GOT3 (cell line): ENCODE data around the gene TTLL12.

Experiments
- DNase-seq: peaks from one replicate; lab custom pipeline; 2025; ENCODE audit warnings: mixed read lengths; lab: John Stamatoyannopoulos, UW

TTLL12 gene

DNA sequence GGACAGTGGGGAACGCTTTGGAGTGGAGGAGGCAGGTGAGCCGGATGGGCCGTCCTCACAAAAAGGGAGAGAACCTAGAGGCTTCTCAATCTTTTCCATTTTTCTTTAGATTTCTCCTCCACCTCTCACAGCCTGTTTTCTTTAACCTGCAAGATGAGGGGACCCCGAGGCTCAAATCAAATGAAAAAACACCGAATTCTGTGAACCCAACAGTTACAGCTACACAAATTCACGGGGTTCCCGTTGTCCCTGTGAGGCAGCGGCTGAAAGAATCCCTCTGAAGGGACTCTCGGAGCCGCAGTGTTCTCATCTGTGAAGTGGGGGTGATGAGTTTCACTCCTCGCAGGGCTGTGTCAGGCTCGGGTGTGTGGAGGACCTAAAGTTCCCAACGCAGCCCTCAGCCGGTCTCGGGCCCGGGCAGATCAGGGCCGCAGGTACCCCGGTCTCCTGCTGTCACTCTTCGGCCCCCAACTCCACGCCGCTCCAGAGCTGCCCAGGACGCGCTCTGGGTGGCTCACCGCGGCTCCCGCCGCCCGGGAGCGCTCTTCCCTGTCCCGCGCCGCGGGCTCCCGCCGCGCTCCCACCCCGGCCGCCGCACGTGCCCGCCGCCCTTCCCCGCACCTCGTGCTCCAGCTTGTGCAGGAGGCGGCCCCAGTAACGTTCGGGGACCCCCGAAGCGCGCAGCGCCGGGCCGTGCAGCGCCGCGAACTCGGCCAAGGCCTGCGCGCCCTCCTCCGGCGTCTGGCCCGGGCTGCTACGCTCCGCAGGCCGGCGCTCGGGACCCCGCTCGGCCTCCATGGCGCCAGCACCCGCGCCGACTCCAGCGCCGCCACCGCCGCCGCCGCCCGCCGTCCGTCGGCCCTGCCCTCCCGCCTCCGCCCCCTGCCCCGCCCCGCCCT, at the start of gene TTLL12:
Gene TTLL12, minus strand, starts transcription at position 863 of the 899 bp plus-strand sequence. Its CDS starts 65 bp downstream, at position 798.
- no peak for DNase-seq

DNA sequence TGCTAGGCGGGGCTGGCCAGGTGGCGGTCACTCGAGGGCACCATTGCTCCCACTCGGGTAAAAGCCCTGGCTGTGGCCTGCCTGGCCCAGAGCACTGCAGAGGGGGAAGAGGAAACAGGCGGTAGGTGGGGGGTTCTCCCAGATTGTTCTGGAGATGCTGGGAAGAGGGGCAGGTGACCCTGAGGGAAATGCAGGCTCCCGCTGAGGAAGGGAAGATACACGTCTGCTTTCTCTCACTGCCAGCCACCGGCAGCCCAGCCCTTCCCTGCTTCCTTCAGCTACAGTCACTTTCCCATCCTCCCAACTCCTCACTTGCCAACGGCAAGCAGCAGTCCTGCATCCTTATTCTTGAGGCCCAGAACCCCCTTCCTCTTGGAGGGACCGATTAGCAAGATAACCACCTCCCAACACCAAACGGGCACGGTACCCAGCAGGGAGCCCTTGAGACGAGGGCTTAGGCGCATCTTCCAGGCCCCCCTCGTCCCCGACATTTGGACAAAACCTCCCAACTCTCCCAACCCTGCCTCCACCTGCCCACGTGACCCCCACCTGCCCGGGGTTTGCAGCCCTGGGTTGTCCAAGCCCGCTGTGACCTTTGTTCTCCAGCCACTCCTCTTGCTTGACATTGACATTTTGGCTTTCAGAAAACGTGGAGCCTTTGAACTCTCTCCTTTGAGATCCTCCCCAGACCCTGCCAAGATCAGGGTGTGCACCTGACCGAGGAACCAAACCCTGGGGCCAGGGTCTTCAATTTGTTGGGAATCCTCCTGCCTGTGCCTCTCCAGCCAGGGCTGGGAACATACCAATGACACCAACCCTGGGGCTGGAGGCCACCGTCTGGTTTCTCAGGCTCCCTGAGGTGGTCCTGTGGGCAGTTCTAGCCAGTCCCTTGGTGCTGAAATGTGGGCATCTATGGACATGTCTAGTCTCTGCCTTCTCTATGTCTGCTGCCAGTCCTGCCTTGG, 48.8 kb upstream of the TTLL12 start:
- DNase-seq: no peak

DNA sequence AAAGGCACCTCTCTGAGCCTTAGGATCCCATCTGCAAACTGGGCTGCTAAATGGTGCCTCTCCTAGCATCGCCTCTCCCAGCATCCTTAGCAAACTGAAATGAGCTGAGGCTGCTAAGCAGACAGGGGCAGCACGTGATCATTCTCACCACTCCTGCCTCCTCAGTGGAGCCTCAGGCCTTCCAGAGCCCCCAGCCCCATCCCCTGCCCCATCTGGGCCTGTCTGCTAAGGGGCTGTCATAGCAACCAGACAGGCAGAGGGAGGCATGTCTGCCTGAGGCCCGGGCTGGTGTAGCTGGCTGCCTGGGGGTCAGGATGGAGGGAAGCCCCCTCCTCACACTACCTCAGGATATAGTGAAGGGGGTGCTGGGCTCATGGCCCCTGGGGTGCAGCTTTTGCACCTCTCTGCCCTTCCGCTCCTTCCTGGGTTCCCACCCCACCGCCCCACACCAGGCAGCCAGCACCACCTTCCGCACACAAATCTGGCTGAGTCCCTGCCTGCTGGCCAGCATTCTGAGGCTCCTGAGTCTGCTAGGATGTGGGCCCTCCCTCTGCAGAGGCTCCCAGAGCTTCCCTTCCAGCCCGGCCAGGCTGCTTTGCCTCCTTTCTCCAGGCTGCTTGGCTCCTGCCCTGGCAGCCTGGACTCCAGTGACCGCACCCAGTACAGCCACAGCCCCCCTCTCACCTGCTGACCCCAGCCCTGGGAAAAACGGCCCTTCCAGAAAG, 47.5 kb upstream of the TTLL12 start:
- no peak for DNase-seq

DNA sequence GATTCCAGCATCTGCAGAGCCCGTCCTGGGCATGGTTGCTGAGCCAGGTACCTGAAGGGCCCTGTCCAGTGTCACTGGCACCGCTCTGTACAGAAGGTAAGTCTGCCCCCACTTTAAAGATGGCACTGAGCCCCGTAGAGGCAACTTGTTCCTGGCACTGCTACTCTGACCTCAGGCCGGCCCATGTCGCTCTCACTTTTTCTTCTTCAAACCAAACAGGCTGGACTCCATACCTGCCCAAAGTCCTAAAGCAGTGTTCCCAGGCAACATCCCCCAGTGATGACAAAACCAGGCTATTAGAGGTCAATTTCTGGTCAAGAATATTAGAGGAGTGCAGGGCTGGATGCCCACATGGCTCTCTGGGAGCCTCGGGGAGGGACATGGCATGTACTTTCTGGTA, 46.6 kb upstream of the TTLL12 start:
- DNase-seq: no peak

DNA sequence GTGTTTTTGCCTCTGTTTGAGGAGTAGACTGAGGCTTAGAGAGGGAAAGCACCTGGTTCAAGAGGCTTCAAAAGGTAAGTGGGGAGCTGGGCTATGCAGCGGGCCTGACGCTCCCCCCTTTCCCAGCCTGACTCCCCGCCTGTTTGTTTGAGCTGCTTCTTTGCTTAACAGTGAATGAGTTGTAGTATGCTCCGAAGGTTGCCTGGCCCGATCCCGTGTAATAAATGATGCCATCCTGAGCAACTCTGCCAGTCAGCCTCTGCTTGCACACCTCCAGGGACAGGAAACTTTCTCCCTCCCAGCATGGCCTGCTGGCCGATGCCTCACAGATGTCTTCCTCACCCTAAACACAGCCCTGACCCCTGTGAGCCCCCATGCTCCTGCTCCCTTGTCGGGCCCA, 45.5 kb upstream of the TTLL12 start:
- DNase-seq: no peak

DNA sequence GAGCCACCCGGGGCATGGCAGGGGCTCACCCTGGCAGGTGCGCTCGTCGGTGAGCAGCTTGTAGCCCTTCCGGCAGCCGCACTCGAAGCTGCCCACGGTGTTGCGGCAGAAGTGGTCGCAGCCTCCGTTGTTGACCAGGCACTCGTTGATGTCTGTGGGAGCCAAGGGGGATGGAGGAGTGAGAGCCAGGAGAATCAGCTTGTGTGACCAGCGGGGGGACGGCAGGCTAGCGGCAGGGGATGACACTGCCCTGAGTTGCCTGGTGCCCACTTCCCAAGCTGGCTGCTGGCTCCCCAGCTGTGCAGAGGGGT, 44.7 kb upstream of the TTLL12 start:
- no peak for DNase-seq

DNA sequence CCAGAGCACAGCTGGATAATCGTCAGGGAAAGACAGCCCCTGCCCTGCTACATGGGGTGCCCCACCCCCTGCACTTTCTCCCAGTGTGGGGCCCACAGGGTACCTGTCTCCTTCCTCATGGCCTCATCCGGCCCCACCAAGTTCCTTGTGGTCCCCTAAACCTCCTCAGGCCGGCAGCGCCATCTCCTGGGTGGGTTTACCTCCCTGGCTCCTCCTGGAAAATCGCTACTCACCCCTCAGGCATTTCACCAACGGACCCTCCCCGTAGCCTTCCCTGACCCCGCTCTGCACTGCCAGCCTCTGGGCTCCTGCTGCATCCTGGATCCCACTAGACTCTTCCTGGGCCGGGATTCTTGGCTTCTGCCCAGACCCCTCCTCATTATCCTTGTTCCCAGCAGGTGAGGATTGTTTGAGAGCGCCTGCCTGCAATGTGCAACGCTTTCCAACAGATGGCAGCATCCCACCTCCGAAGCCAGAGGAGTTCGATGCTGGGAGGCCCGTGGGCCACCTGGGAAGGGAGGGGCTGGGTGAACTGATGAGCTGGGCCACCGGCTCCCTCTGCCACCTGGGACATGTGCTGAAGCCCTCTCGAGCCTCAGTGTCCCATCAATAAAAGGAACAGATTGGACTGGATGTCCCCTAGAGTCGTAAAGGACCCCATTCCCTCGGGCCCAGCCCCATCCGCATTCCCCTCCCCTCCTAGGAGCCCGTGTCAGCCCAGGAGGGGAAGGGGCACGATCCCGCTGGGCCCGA, 44.2 kb upstream of the TTLL12 start:
- DNase-seq: no peak

DNA sequence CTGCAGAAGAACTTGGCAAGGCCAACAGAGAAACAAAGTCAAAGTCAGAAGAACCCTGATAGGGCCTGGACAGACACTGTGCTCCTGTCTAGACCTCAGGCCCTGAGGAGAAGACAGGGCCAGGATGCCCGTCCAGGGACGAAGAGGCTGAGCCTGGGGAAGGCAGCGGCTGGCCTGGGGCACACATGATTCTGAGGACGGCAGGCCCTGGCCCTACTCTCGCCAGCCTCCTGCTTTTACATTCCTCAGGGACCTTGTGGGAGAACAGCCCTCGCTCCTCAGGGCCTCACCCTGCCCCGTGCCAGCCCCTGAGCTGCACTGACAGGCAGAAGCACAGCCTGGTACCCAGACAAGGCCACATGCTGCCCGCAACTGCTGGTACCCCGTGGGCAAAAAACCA, 43.6 kb upstream of the TTLL12 start:
- DNase-seq: no peak

DNA sequence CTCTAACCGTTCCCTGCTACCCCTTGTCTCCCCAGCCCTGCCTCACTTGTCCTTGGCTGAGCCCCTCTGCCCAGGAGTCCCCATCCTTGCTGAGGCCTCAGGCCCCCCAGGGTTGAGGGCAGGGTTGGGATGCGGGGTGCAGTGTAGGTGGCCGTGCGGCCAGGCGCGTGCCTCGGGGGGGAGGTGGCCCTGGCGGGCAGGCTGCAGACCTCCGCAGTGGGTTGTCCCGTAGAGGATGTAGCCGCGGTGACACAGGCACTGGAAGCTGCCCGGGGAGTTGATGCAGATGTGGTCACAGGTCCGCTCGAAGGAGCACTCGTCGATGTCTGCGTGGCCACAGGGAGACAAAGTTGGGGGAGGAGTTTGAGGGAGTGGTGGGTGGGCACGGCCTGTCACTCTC, 41.9 kb upstream of the TTLL12 start:
- no peak for DNase-seq

DNA sequence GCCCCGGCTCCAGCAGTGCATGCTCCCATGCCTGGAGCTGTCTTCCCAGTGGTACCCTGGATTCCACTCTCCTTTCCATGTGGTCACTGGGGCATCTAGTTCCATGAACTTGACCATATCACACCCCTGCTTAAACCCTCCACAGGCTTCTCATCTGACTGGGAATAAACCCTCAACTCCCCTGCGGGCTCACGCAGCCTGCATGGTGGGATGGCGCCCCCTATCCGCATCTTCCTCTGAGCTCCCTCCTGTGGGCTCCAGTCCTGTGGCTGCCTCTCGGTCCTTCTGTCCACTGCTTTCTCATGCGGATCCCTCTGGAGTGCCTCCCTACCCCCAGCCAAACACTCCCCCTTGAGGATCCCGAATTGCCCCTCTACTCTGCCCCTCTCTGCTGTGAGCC, 41.4 kb upstream of the TTLL12 start:
- DNase-seq: no peak

DNA sequence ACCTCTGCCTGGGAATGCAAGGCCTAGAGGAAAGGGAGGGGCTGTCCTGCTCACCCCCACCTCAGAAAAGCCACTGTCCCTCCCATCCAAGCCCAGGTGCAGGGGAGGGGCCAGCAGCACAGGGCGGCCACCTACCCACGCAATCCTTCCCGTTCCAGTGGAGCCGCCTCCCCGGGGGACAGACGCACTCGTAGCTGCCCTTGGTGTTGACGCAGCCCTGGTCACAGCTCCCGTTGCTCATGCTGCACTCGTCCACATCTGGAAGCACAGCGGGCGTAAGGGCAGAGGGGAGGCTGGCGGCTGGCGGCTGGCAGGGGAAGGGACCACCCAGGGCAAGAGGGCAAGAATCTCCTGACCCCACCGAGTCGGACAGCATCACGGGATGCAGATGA, 40.3 kb upstream of the TTLL12 start:
- DNase-seq: no peak

DNA sequence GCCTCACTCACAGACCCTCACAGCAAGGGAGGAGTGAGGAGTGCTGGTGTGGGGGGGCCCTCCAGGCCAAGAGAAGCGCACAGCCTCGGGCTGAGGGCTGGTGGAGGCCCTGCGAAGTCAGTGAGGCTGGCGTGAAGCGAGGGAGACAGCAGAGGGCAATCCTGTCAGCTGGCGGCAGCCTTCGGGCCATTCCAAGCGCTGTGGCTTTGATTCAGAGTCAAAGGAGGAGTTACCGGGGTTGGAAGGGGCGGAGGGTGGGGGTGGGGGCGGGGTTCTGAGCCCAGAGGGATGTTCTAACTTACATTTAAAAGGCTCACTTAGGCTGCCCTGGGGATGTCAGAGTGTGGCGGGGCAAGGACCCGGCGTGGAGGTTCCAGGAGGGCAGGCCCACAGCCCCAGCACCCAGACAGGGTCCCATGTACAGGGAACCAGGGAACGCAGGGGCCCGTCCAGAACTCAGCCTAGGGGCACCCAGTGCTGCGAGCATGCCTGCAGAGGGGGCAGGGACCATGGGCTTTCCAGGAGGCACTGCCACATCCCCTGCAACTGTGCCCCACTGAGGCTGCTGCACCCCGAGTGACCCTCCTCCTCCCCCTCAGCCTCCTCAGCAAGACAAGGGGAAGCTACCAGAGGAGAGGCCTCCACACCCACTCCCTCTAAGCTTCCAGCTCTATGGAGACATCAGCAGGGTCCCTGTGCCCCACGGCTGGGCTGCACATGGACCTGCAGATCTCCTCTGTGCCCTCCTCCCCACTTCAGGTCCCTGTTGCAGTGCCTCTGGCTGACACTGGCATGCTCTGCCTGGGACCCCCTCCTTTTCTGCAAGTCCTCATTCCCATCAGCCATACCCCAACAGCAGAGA, 39.7 kb upstream of the TTLL12 start:
- DNase-seq: no peak

DNA sequence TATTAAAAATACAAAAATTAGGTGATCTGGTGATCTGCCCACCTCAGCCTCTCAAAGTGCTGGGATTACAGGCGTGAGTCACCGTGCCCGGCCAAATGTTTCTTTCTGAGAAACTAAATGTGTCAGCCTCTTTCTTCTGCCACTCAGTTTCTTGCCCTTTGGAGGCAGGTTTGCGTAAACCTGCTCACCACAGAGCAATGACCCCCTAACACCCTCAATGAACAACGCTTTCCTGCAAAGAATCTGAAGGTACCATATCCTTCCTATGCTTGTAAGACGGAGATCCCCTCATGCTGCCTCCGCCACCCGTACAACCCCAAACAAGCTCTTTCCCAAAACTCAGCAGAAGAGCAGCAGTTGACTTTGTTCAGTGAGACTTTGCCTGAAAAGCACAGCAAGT, 38.7 kb upstream of the TTLL12 start:
- no peak for DNase-seq

DNA sequence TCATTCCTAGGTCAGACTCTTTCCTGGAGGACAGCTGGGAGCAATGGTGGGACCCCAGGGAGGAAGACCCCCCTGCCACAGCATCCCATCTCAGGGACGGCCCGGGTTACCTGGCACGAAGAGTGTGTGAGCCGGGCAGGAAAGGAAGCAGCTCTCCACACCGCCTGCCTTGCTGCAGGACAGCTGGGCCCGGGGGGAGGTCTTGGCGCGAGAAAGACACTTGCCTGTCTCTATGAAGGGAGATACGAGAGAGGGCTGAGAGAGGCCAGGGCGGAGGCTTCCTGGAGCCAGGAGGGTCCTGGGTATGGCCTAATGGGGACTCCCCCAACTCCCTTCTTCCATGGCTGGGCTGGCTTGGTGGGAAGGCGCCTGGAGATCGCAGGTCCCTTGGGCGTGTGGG, 36.1 kb upstream of the TTLL12 start:
- DNase-seq: no peak

DNA sequence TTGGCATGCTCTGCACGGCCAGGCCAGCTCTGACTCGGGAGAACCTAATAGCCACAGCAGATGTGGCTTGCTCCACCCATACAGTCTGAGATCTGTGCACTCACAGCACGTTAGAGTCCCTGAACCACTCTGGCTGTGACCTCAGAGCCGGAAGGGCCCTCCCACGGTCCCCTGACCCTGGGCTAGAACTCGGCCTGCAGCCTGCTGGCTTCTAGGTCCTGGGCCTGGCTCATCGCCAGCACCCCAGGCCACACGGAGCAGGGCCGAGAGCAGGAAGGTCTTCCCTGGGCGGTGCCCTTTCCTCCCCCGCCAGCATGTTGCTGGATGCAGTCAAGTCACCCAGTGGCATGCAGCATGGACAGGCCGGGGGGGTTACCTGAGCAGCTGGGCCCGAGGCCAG, 35.3 kb upstream of the TTLL12 start:
- no peak for DNase-seq

DNA sequence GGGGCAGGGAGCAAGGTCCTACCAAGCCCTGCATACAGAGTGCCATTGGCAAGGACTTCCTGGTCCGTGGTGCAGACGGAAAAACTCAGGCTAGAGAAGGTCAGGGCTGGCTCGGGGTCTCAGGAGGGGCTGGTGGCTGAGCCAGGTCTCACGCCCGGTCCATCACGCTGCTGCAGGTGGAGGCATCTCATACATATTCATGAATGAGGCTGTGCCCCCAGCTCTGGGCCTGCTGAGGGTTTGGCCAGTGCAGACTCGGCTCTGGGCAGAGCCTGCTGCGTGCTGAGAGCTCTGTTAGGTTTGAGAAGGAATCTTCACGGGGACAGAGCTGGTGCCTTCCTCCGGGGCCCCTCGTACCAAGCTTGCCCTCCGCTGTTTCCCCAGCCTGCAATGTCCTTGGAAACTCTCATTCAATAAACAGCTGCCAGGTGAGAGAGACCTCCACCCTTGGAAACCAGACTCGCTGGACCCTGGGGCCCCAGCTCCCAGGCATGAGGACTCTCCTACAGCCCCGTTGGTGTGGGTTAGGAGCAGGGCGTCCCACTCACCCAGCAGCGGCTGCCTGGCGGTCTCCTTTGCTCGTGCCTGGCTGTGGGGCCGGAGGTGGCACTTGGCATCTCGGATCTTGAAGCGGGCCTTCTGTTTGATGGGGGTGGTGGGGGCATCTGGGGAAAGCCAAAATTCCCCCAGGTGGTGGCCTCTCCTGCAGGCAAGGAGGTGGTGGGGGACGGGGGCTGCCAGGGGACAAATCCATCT, 33.9 kb upstream of the TTLL12 start:
- DNase-seq: no peak

DNA sequence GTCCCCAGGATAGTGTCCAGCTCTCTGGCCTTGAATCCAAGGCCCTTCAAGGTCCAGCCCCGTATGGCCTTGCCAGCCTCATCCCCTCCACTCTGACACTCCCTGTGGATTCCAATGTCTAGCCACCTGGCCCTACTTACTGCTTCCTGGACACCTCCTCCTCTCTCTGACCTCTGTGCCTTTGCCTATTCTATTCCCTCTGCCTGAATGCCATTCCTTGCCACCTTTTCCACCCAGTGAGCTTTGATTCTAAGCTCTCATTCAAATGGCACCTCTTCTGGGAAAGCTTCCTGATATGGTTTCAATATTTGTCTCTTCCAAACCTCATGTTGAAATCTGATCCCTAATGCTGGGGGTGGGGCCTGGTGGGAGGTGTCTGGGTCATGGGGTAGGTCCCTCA, 31.9 kb upstream of the TTLL12 start:
- DNase-seq: no peak

DNA sequence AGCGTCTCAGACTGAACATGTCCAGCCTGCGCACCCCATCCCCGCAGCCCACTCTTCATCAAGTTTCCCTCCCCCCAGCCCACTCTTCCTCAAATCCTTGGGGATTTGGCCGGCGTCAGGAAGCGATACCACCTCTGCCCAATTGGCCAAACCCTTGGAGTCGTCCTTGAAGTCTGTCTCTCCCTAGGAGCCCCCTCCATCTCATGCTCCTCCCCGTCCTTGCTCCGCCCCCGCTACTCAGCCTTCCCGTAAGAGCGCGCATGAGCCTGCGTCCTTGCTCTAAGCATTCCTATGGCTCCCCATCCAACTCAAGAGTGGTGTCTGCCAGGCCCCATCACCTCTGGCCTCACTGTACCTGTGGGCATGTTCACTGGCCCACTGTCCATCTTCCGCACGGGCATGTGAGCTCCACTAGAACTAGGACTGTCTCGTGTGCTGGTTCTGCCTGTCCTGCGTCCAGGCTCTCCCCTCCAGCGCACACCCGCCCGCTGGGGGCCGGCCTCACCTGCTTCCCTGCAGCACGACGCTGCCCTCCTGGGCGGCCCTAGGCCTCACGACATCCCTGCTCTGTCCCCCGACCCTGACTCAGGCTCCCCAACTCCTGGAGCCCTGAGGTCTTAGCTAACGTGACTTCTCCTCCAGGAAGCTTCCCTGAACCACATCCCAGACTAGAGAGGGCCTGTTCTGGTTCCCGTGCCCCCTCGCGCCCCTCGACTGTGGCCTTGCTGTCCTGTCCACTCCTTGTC, 30.5 kb upstream of the TTLL12 start:
- DNase-seq: no peak

DNA sequence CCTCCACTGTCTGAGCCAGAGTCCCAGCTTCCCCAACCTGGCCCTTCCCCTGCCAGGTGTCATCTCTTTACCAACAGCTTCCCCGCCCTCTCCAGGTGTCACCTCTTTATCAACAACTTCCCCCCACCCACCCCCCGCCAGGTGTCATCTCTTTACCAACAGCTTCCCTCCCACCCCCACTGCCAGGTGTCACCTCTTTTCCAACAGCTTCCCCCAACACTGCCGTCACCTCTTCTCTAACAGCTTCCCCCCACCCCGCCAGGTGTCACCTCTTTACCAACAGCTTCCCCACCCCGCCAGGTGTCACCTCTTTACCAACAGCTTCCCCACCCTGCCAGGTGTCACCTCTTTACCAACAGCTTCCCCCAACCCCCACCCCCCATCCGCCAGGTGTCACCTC, 29.8 kb upstream of the TTLL12 start:
- no peak for DNase-seq
